Measurements from ENCODE around the gene RND2.

- 0 out of 2 replicates have a peak, but pooled peaks have one; percentile 23 for TF ChIP-seq CTCF (conservative IDR thresholded peaks at IDR 0.05; ENCODE audit: low read length)
- no peak for TF ChIP-seq EZH2phosphoT487 (IDR thresholded peaks at IDR 0.05; ENCODE audit: borderline replicate concordance, low read depth, low read length)
Measured at GRCh38 chr17:43026595-43026994, 1.6 kb downstream of the RND2 start.
